A549 (cell line): ENCODE results near the gene LDLRAD4.

Experiments
- CTCF ChIP-seq: fragments of >200 bp; sonication (Bioruptor Twin); formaldehyde crosslinking; IDR thresholded peaks from 3 replicates; pipeline ENCODE4 v1.5.1; 2016
- EP300 ChIP-seq, 2 experiments: fragments of >200 bp; sonication (Bioruptor Twin); formaldehyde crosslinking; IDR thresholded peaks; 2 replicates in 1 of 2; 3 replicates in 1 of 2; pipeline ENCODE4 v1.6.1; 2016 to 2017
- HMGXB4 ChIP-seq: fragments of 250-450 bp; sonication (Bioruptor Pico); IDR thresholded peaks from 2 replicates; pipeline ENCODE4 v1.5.0; 2021; ENCODE audit warnings: mild to moderate bottlenecking, moderate library complexity, borderline replicate concordance
- HOXB5 ChIP-seq: fragments of 250-450 bp; sonication (Bioruptor Pico); IDR thresholded peaks from 2 replicates; pipeline ENCODE4 v1.5.0; 2020; ENCODE audit warnings: mild to moderate bottlenecking, moderate library complexity
- JUN ChIP-seq, 2 experiments: fragments of >200 bp; sonication (Bioruptor Twin); formaldehyde crosslinking; IDR thresholded peaks; 2 replicates in 1 of 2; 3 replicates in 1 of 2; pipeline ENCODE4 v1.6.1; 2016 to 2017
- KDM5A ChIP-seq: fragments of 200-600 bp; sonication (generic); IDR thresholded peaks from 2 replicates; pipeline ENCODE4 v1.6.1; 2016; ENCODE audit warnings: antibody characterized with exemption, mild to moderate bottlenecking
- MAZ ChIP-seq: fragments of 150-350 bp; IDR thresholded peaks from 2 replicates; pipeline ENCODE4 v1.6.1; 2014; ENCODE audit warnings: antibody characterized with exemption, low read depth, low read length, borderline replicate concordance
- MYC ChIP-seq: IDR thresholded peaks from 2 replicates; pipeline ENCODE4 v1.6.1; 2012; ENCODE audit warnings: mild to moderate bottlenecking, inconsistent platforms, low read length, improper control_type of control experiment, borderline replicate concordance
- POLR2A ChIP-seq: IDR thresholded peaks from 2 replicates; pipeline ENCODE4 v1.6.1; 2012; ENCODE audit warnings: mild to moderate bottlenecking, low read length
- RAD21 ChIP-seq, 2 experiments: fragments of >200 bp in 1 of 2; sonication (Bioruptor Twin) in 1 of 2; formaldehyde crosslinking in 1 of 2; IDR thresholded peaks in 1 of 2; conservative IDR thresholded peaks in 1 of 2; 2 replicates in 1 of 2; 3 replicates in 1 of 2; pipeline ENCODE4 v1.6.1; 2012 to 2018; ENCODE audit warnings: inconsistent platforms in 1 of 2
- RFX5 ChIP-seq: fragments of 450-650 bp; IDR thresholded peaks from 2 replicates; pipeline ENCODE4 v1.7.1; 2014; ENCODE audit warnings: antibody characterized with exemption, mild to moderate bottlenecking, moderate library complexity
- SREBF2 ChIP-seq: fragments of 450-650 bp; IDR thresholded peaks from 2 replicates; pipeline ENCODE4 v1.6.1; 2014; ENCODE audit warnings: mild to moderate bottlenecking, moderate library complexity
- USF2 ChIP-seq: fragments of 450-650 bp; IDR thresholded peaks from 2 replicates; pipeline ENCODE4 v1.6.1; 2014; ENCODE audit warnings: antibody characterized with exemption

DNA sequence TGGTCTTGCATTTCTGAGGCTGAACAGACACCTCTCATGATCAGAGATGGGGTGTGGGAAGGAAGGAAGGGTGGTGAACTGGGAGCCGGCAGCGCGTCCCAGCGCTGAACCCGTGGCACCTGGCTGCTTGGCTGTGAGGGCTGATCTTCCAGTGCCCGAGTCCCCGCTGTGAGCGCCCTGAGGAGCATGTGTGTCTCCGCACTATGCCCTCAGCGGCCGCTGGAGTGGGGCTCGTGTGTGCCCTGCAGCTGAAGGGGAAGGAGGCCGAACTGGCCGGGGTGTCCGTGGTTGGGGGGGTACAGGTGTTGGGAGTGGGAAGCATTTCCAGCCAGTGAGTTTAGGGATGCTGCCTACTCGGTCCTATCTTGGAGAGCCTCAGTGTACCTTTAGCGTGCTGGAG, 82.2 kb downstream of the LDLRAD4 start:
- TF ChIP-seq RAD21 (conservative IDR thresholded peaks at IDR 0.05 in 1 of 2, IDR thresholded peaks at IDR 0.05 in 1 of 2) (no peak), POLR2A (no peak), USF2 (no peak), CTCF (no peak), EP300 (IDR thresholded peaks at IDR 0.05) (no peak), RFX5 (no peak), SREBF2 (no peak), HOXB5 (CRISPR knock-in tag) (no peak), HMGXB4 (CRISPR knock-in tag) (no peak), MYC (no peak), JUN (IDR thresholded peaks at IDR 0.05) (no peak), KDM5A (no peak), MAZ (no peak)
